GM19328 (cell line): ENCODE results near the gene R3HDM2.
"Not testable (repeated sequence)": the region's sequence is repeated elsewhere in the genome, so short reads cannot be mapped to it uniquely, and the experiment has no call there.

Experiments
- ATAC-seq: cut with Tn5 transposase; IDR thresholded peaks from one replicate; pipeline ENCODE4 v1.9.1; 2021; ENCODE audit warnings: mild to moderate bottlenecking, moderate library complexity; ENCODE audit not compliant: unreplicated experiment

The R3HDM2 gene

GRCh38 chr12:57454213-57454565 lies 23.3 kb upstream of the R3HDM2 start:
- ATAC-seq: no peak

- no peak for ATAC-seq
Observed at GRCh38 chr12:57452937-57453509, 22.2 kb upstream of the R3HDM2 start.

GRCh38 chr12:57452181-57452936 lies 21.5 kb upstream of the R3HDM2 start:
- ATAC-seq: no peak

- ATAC-seq: no peak
Observed at GRCh38 chr12:57451233-57451778, 20.5 kb upstream of the R3HDM2 start.

GRCh38 chr12:57450057-57450456 lies 19.2 kb upstream of the R3HDM2 start:
- ATAC-seq: no peak

- ATAC-seq: no peak
Observed at GRCh38 chr12:57449375-57449774, 18.5 kb upstream of the R3HDM2 start.

- no peak for ATAC-seq
Observed at GRCh38 chr12:57448669-57449068, 17.8 kb upstream of the R3HDM2 start.

GRCh38 chr12:57446292-57446960 lies 15.6 kb upstream of the R3HDM2 start:
- ATAC-seq: no peak

GRCh38 chr12:57444744-57445143 lies 13.9 kb upstream of the R3HDM2 start:
- ATAC-seq: no peak

GRCh38 chr12:57444337-57444736 lies 13.5 kb upstream of the R3HDM2 start:
- not testable (repeated sequence) for ATAC-seq

- no peak for ATAC-seq
Observed at GRCh38 chr12:57441846-57442427, 11.1 kb upstream of the R3HDM2 start.

- not testable (repeated sequence) for ATAC-seq
Observed at GRCh38 chr12:57441393-57441792, 10.6 kb upstream of the R3HDM2 start.

GRCh38 chr12:57439762-57440266 lies 9.0 kb upstream of the R3HDM2 start:
- ATAC-seq: no peak

GRCh38 chr12:57438400-57438799 lies 7.6 kb upstream of the R3HDM2 start:
- no peak for ATAC-seq

- no peak for ATAC-seq
Observed at GRCh38 chr12:57435293-57435692, 4.5 kb upstream of the R3HDM2 start.

- no peak for ATAC-seq
Observed at GRCh38 chr12:57434517-57435223, 3.8 kb upstream of the R3HDM2 start, which contains the start of gene INHBC. INHBC (plus strand) TSS chr12:57434784; CDS start chr12:57434887, 103 bp downstream.

GRCh38 chr12:57433370-57433769 lies 2.5 kb upstream of the R3HDM2 start:
- ATAC-seq: no peak

- no peak for ATAC-seq
Observed at GRCh38 chr12:57431654-57432188, 878 bp upstream of the R3HDM2 start.

- ATAC-seq: peak; percentile 47
Observed at GRCh38 chr12:57430112-57430930, 522 bp downstream of the R3HDM2 start.
